Measurements from ENCODE around the gene TTC6. TPM values are rescaled to one million over a fixed set of nuclear protein-coding genes. Genes with fewer than 3 reads are reported as not detected.

The TTC6 gene
- total and polyA plus RNA-seq, 2 donors (not counting 3 experiments of a cell fraction or from before 2014, with no cell fraction given), result 0.75 TPM; not detected in 1

DNA sequence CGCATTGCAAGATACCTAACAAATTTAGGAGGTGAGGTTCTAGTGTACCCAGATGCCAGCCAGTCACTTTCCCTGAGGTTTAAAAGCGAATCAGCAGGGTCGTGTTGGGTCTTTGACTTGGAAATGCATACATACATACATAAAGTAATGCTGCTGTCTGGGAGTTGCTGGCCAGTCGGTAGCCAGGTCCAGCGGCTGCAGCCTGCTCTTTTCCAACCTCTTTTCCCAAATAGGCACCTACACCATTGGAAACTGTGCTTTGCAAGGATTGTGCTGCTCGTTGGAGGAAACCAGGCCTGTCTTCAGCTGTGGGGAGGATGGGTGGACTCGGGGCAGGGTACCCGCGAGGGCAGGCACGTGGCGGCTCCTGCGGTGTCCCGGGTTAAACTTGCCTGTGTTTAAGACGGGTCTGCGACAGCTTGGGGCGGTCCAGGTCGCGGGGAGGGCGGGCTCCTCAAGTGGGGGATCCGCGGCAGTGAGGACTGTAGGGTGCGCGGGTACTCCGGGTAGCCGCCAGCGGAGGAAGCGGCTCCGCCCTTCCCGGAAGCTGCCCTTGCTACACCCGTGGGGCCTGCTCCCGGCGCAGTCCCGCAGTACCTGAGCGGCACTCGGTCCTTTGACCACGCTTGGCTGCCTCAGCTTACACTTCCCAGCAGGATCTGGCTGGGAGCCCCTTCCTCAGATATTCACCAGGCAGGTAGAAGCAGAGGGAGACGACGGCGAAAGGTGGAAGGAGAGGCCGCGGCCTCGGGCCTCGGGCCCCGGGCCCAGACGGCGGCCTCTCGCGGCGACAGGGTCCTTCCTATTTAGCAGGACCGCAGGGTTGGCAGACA, 2.7 kb downstream of the TTC6 start:
- Histone ChIP-seq H4K20me1 (replicated peaks; ENCODE audit: control insufficient read depth, extremely low read depth, insufficient read depth, low read length) (no peaks in the 10 kb centered on the region), H2AFZ (ENCODE audit: low read depth, low read length) (no peak overlapping the region), H3K9me1 (replicated peaks; ENCODE audit: control insufficient read depth, extremely low read depth, insufficient read depth, low read length) (no peaks in the 10 kb centered on the region), H3K9ac (replicated peaks; ENCODE audit: extremely low read depth, insufficient read depth, low read length) (no peak overlapping the region), H3K9me3 (replicated peaks; ENCODE audit: control insufficient read depth, insufficient read depth, low read length) (no peaks in the 10 kb centered on the region), H3K27ac (ENCODE audit: insufficient read depth, low read depth, low read length) (no peak overlapping the region), H3K4me2 (ENCODE audit: insufficient read depth, low read length) (no peak overlapping the region), H3K36me3 (ENCODE audit: control insufficient read depth in 2 of 2, extremely low read depth in 1 of 2, insufficient read depth in 2 of 2, low read length in 2 of 2) (no peaks in the 10 kb centered on the region), H3K79me2 (ENCODE audit: control insufficient read depth, insufficient read depth, low read length) (no peaks in the 10 kb centered on the region), H3K4me3 (replicated peaks in 1 of 3; ENCODE audit: insufficient read depth in 1 of 3, low read depth in 1 of 3, low read length in 3 of 3) (no peak overlapping the region), H3K4me1 (ENCODE audit: control insufficient read depth, extremely low read depth, insufficient read depth, low read length) (peaks cover 9% of the 10 kb centered on the region), H3K27me3 (ENCODE audit: control insufficient read depth in 2 of 2, insufficient read depth in 2 of 2, low read length in 2 of 2) (peaks cover 76 to 88% of the 10 kb centered on the region in 2 experiments)
- CTCF ChIA-PET, result interaction anchor here (0.9 to 1.7 kb wide), 13 partner anchors 8 to 368 kb away, joined by 3 to 11 read pairs (median 4); no protein-coding TSS in a partner anchor
- intact Hi-C loops (cut with micrococcal nuclease), result loop anchor here (5.0 kb wide), 1 partner anchor 936 kb away; the partner anchor contains the start of gene PAX9
- POLR2A ChIA-PET, result no interaction called here
- no TSS peak for BruUV-seq (replicated peaks)
- DNase-seq (ENCODE audit: low read depth, low spot score), result no peak
- TF ChIP-seq POLR2A (IDR thresholded peaks at IDR 0.05; ENCODE audit: low read depth, low read length) (no peak), EZH2 (IDR thresholded peaks at IDR 0.05; ENCODE audit: borderline replicate concordance, low read depth, low read length, severe bottlenecking) (peak; percentile 66)
- no peak for FAIRE-seq
- dilution Hi-C loops (cut with MboI; ENCODE audit: extremely low pct_ligation_motif_present, low sequenced_read_pairs), result no loop called here

DNA sequence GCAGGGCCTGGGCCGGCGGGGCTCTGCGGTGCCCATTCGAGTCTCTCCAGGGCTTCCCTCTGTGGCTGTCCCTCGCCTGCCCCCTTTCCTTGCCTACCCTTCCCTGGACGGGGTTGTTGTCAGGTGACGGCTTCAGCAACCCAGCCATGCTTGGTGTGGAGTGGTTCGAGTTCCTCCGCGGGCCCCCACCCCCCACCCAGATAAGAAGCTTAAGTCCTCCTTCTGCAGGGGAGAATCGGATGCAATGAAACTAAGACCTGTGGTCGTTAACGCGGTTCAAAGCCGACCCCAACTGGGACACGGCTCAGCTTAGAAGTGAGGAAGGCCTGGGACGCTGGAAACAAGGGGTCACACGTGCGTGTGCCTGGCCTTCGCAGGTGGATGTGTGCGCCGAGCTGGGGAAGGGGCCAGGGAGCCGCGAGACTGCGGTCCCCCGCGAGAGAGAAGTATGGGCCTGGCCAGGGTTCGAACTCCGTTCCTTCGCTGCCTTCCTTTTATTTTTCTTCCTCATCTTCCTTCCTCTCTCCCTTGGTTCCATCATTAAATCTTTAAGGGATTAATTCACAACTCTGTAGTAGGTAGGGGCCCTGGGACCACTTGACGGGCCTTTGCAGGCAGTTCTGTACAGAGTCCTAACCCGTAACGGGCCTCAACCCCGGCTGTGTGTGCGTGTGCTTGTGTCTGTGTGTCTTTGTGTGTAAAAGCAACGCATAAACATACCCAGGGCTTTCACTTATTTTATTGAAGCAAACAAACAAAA, 3.5 kb downstream of the TTC6 start:
- POLR2A ChIA-PET, result no interaction called here
- Histone ChIP-seq H3K4me3 (replicated peaks in 1 of 3; ENCODE audit: insufficient read depth in 1 of 3, low read depth in 1 of 3, low read length in 3 of 3) (no peak overlapping the region), H3K27me3 (ENCODE audit: control insufficient read depth in 2 of 2, insufficient read depth in 2 of 2, low read length in 2 of 2) (peaks cover 80 to 88% of the 10 kb centered on the region in 2 experiments)

More for the DNA sequence above, 3.5 kb downstream of the TTC6 start:
- BruUV-seq (replicated peaks), result no TSS peak
- DNase-seq (ENCODE audit: low read depth, low spot score) (no peak), FAIRE-seq (no peak)
- no peak overlapping the region for H3K27ac ChIP-seq (ENCODE audit: insufficient read depth, low read depth, low read length)
- peaks cover 9% of the 10 kb centered on the region for H3K4me1 ChIP-seq (ENCODE audit: control insufficient read depth, extremely low read depth, insufficient read depth, low read length)
- H2AFZ ChIP-seq (ENCODE audit: low read depth, low read length), result no peak overlapping the region
- dilution Hi-C loops (cut with MboI; ENCODE audit: extremely low pct_ligation_motif_present, low sequenced_read_pairs) (no loop called here), intact Hi-C loops (cut with micrococcal nuclease) (loop anchor here (5.0 kb wide), 1 partner anchor 937 kb away; the partner anchor contains the start of gene PAX9)
- no peaks in the 10 kb centered on the region for H3K36me3 ChIP-seq (ENCODE audit: control insufficient read depth in 2 of 2, extremely low read depth in 1 of 2, insufficient read depth in 2 of 2, low read length in 2 of 2)
- no peaks in the 10 kb centered on the region for H4K20me1 ChIP-seq (replicated peaks; ENCODE audit: control insufficient read depth, extremely low read depth, insufficient read depth, low read length)
- TF ChIP-seq EZH2 (IDR thresholded peaks at IDR 0.05; ENCODE audit: borderline replicate concordance, low read depth, low read length, severe bottlenecking) (peak; percentile 43), FOS (IDR thresholded peaks at IDR 0.05; ENCODE audit: borderline replicate concordance, insufficient read depth, low read length) (no peak)
- H3K9ac ChIP-seq (replicated peaks; ENCODE audit: extremely low read depth, insufficient read depth, low read length), result no peak overlapping the region
- H3K9me1 ChIP-seq (replicated peaks; ENCODE audit: control insufficient read depth, extremely low read depth, insufficient read depth, low read length), result no peaks in the 10 kb centered on the region
- H3K4me2 ChIP-seq (ENCODE audit: insufficient read depth, low read length), result no peak overlapping the region
- no peaks in the 10 kb centered on the region for H3K79me2 ChIP-seq (ENCODE audit: control insufficient read depth, insufficient read depth, low read length)
- no peaks in the 10 kb centered on the region for H3K9me3 ChIP-seq (replicated peaks; ENCODE audit: control insufficient read depth, insufficient read depth, low read length)
- CTCF ChIA-PET, result interaction anchor here (1.7 kb wide), 1 partner anchor 11 kb away, joined by 11 read pairs; no protein-coding TSS in a partner anchor
